IMR-90 (cell line): ENCODE results near the gene MCF2L. TPM values are rescaled to one million over a fixed set of nuclear protein-coding genes. Genes with fewer than 3 reads are reported as not detected.
A peak's percentile ranks its signal among the peaks of the same experiment; 100 is the strongest.

Source experiments
- ATAC-seq: fragments of 200-7000 bp; cut with Tn5 transposase; 2 replicates; pipeline ENCODE4 v1.9.1; 2020; ENCODE audit warnings: low read depth, mild to moderate bottlenecking, moderate library complexity
- BruUV-seq: library from RNA; stranded (reverse); fragments of 400-500 nt; replicated peaks from 2 replicates; lab custom pipeline; 2021; lab: Mats Ljungman, UMichigan
- CTCF ChIA-PET: fragments of 300-600 bp; formaldehyde crosslinking; extraction: SDS; loops from one replicate; lab custom pipeline; 2021; ENCODE audit warnings: antibody characterized with exemption; lab: Yijun Ruan, JAX
- POLR2A ChIA-PET: fragments of 300-600 bp; sonication (Branson Sonifier 250); formaldehyde crosslinking; loops from one replicate; lab custom pipeline; 2022; ENCODE audit warnings: antibody characterized with exemption; ENCODE audit not compliant: unreplicated experiment; lab: Charles Lee
- DNase-seq: peaks from one replicate; pipeline ENCODE4 v3.0.0; 2013
- H2AFZ ChIP-seq: replicated peaks from 2 replicates; pipeline ENCODE3; 2013; ENCODE audit warnings: low read length, mild to moderate bottlenecking; ENCODE audit not compliant: poor library complexity
- H2AK5ac ChIP-seq: 2 replicates; pipeline ENCODE4 v1.6.1; 2013; ENCODE audit warnings: low read depth, low read length, inconsistent platforms
- H2AK9ac ChIP-seq: replicated peaks from 2 replicates; pipeline ENCODE3; 2013; ENCODE audit warnings: mild to moderate bottlenecking, low read depth, low read length, moderate library complexity; ENCODE audit not compliant: poor library complexity
- H2BK120ac ChIP-seq: 2 replicates; pipeline ENCODE4 v1.6.1; 2013; ENCODE audit warnings: low read depth, low read length, inconsistent platforms
- H2BK15ac ChIP-seq: 3 replicates; pipeline ENCODE4 v1.6.1; 2013; ENCODE audit warnings: low read depth, low read length, inconsistent platforms
- H2BK20ac ChIP-seq: 2 replicates; pipeline ENCODE4 v1.6.1; 2013; ENCODE audit warnings: low read depth, mild to moderate bottlenecking, inconsistent platforms, low read length, moderate library complexity
- H2BK5ac ChIP-seq: 2 replicates; pipeline ENCODE4 v1.6.1; 2013; ENCODE audit warnings: mild to moderate bottlenecking, low read depth, low read length, inconsistent platforms; ENCODE audit not compliant: poor library complexity, severe bottlenecking
- H3K14ac ChIP-seq: replicated peaks from 2 replicates; pipeline ENCODE4 v1.6.1; 2013; ENCODE audit warnings: low read depth, low read length, inconsistent platforms
- H3K18ac ChIP-seq: 2 replicates; pipeline ENCODE4 v1.6.1; 2013; ENCODE audit warnings: low read depth, low read length, control low read depth
- H3K23ac ChIP-seq: 2 replicates; pipeline ENCODE4 v1.6.1; 2013; ENCODE audit warnings: low read depth, low read length, inconsistent platforms
- H3K27ac ChIP-seq: 2 replicates; pipeline ENCODE4 v1.5.1; 2013; ENCODE audit warnings: mild to moderate bottlenecking, control low read depth, low read length; ENCODE audit not compliant: insufficient read depth
- H3K27me3 ChIP-seq: 2 replicates; pipeline ENCODE4 v1.6.1; 2013; ENCODE audit warnings: low read length; ENCODE audit not compliant: control insufficient read depth, insufficient read depth
- H3K36me3 ChIP-seq: 2 replicates; pipeline ENCODE4 v1.6.1; 2013; ENCODE audit warnings: low read length, mixed read lengths; ENCODE audit not compliant: control insufficient read depth, insufficient read depth
- H3K4ac ChIP-seq: 2 replicates; pipeline ENCODE4 v1.6.1; 2013; ENCODE audit warnings: low read depth, low read length, inconsistent platforms
- H3K4me1 ChIP-seq: 2 replicates; pipeline ENCODE4 v1.6.1; 2013; ENCODE audit warnings: low read length, mixed read lengths; ENCODE audit not compliant: control insufficient read depth, insufficient read depth
- H3K4me2 ChIP-seq: 2 replicates; pipeline ENCODE4 v1.6.1; 2013; ENCODE audit warnings: low read depth, mild to moderate bottlenecking, control low read depth, low read length, moderate library complexity
- H3K4me3 ChIP-seq: 2 replicates; pipeline ENCODE4 v1.5.1; 2013; ENCODE audit warnings: low read depth, mild to moderate bottlenecking, control low read depth, low read length, moderate library complexity; ENCODE audit not compliant: insufficient read depth
- H3K56ac ChIP-seq: 2 replicates; pipeline ENCODE4 v1.6.1; 2013; ENCODE audit warnings: low read length, inconsistent platforms; ENCODE audit not compliant: insufficient read depth; ENCODE audit errors: extremely low read depth
- H3K79me1 ChIP-seq, 2 experiments: 2 replicates each; pipeline ENCODE4 v1.6.1; 2013; ENCODE audit warnings: low read length in 2 of 2, inconsistent platforms in 1 of 2, low read depth in 1 of 2
- H3K9ac ChIP-seq: 2 replicates; pipeline ENCODE4 v1.6.1; 2013; ENCODE audit warnings: low read depth, low read length, control low read depth
- H3K9me1 ChIP-seq: 2 replicates; pipeline ENCODE4 v1.6.1; 2013; ENCODE audit warnings: low read length, inconsistent platforms; ENCODE audit not compliant: insufficient read depth
- H3K9me3 ChIP-seq: 2 replicates; pipeline ENCODE4 v1.6.1; 2013; ENCODE audit warnings: low read length; ENCODE audit not compliant: control insufficient read depth, insufficient read depth
- H4K20me1 ChIP-seq: 2 replicates; pipeline ENCODE4 v1.6.1; 2013; ENCODE audit warnings: low read length, inconsistent platforms; ENCODE audit not compliant: insufficient read depth
- H4K5ac ChIP-seq: 2 replicates; pipeline ENCODE4 v1.6.1; 2013; ENCODE audit warnings: mild to moderate bottlenecking, low read depth, low read length, control low read depth
- H4K8ac ChIP-seq, 2 experiments: 2 replicates each; pipeline ENCODE4 v1.6.1; 2013; ENCODE audit warnings: low read depth in 2 of 2, low read length in 2 of 2, control low read depth in 1 of 2, inconsistent platforms in 1 of 2
- H4K91ac ChIP-seq: 2 replicates; pipeline ENCODE4 v1.6.1; 2013; ENCODE audit warnings: low read depth, low read length, inconsistent platforms; ENCODE audit not compliant: insufficient read depth
- CEBPB ChIP-seq: IDR thresholded peaks from 2 replicates; pipeline ENCODE4 v1.6.1; 2012; ENCODE audit warnings: low read depth, low read length, improper control_type of control experiment
- ELK1 ChIP-seq: fragments of 150-350 bp; IDR thresholded peaks from 2 replicates; pipeline ENCODE4 v1.6.1; 2016; ENCODE audit warnings: low read depth, mild to moderate bottlenecking, low read length, moderate library complexity, borderline replicate concordance
- MAZ ChIP-seq: IDR thresholded peaks from 2 replicates; pipeline ENCODE4 v1.6.1; 2012; ENCODE audit warnings: low read depth, mild to moderate bottlenecking, low read length, improper control_type of control experiment, moderate library complexity, borderline replicate concordance
- SMC3 ChIP-seq: fragments of 150-350 bp; IDR thresholded peaks from 2 replicates; pipeline ENCODE4 v1.6.1; 2016; ENCODE audit warnings: low read depth, mild to moderate bottlenecking, antibody characterized with exemption, low read length, moderate library complexity
- WGBS, 2 experiments: methylation state at CpG; one replicate each; pipeline versions ENCODE4 v1.1.5 to v1.1.7; 2013; ENCODE audit warnings: missing lambda C conversion rate in 2 of 2; ENCODE audit not compliant: insufficient read length in 1 of 2; ENCODE audit errors: extremely low coverage in 2 of 2; 5-methylcytosine and 5-hydroxymethylcytosine counted together
- dilution Hi-C: fragments of 300-500 bp; cut with HindIII; formaldehyde crosslinking; loops from one replicate; pipeline ENCODE4 v1.14.3; 2018; ENCODE audit warnings: low sequenced_read_pairs; ENCODE audit not compliant: unreplicated experiment
- in situ Hi-C: fragments of 300-500 bp; cut with MboI; formaldehyde crosslinking; loops from 3 replicates; pipeline ENCODE4 v1.14.3; 2019; ENCODE audit warnings: low sequenced_read_pairs, inconsistent platforms, mixed read lengths
- intact Hi-C: fragments of 100-400 bp; cut with micrococcal nuclease; formaldehyde crosslinking; loops from 2 replicates; pipeline ENCODE4 v1.10.0; 2022
- polyA plus RNA-seq, 3 experiments: library from polyadenylated mRNA; depleted of rRNA; stranded (reverse); fragments of >200 nt; gene quantifications; 2 replicates each; pipeline ENCODE4 v1.2.3, GENCODE V29; 2012; ENCODE audit warnings: low replicate concordance in 1 of 3
- total RNA-seq: library from RNA; depleted of rRNA; stranded (reverse); fragments of >200 nt; gene quantifications from 2 replicates; pipeline ENCODE4 v1.2.3, GENCODE V29; 2012

The MCF2L gene
- total and polyA plus RNA-seq, 2 of the 4 experiments (the other 2 are of a cell fraction): 0.18 TPM; not detected in 1

- no peak overlapping the region for H2BK15ac ChIP-seq
- no peaks in the 10 kb centered on the region for H3K79me1 ChIP-seq
- no peak overlapping the region for H2AK5ac ChIP-seq
- H3K36me3 ChIP-seq: no peaks in the 10 kb centered on the region
- WGBS, 2 experiments: 91% methylated on average over 10 of the region's 60 CpGs; no CpG with 5 or more reads in 1 of the 2 experiments
- H4K5ac ChIP-seq: no peak overlapping the region; the same call in 1 of the 2 replicates
- H2AFZ ChIP-seq: peak overlapping the region; percentile 73
- H3K9ac ChIP-seq: no peak overlapping the region
- H3K4me1 ChIP-seq: no peaks in the 10 kb centered on the region
- no peak for DNase-seq
- no peak overlapping the region for H3K18ac ChIP-seq
- H4K20me1 ChIP-seq: no peaks in the 10 kb centered on the region
- ATAC-seq: peak; percentile 11; the same call in 1 of the 2 replicates
- no peaks in the 10 kb centered on the region for H3K9me1 ChIP-seq
- no peak overlapping the region for H3K4me2 ChIP-seq
- H4K91ac ChIP-seq: no peak overlapping the region
- H2BK120ac ChIP-seq: no peak overlapping the region
- H3K9me3 ChIP-seq: no peaks in the 10 kb centered on the region
- H3K23ac ChIP-seq: no peak overlapping the region
- H2AK9ac ChIP-seq: no peak overlapping the region
- in situ Hi-C loops (no loop called here), dilution Hi-C loops (no loop called here), intact Hi-C loops (no loop called here)
- H3K27me3 ChIP-seq: peaks cover 14% of the 10 kb centered on the region
- no peak overlapping the region for H2BK20ac ChIP-seq
- no peak overlapping the region for H4K8ac ChIP-seq
- no peak overlapping the region for H3K56ac ChIP-seq
- POLR2A ChIA-PET: no interaction called here
- no peak overlapping the region for H3K4ac ChIP-seq
- BruUV-seq: no TSS peak
- CTCF ChIA-PET: no interaction called here
- TF ChIP-seq ELK1: no peak
- TF ChIP-seq MAZ: no peak
- no peak for TF ChIP-seq CEBPB
- TF ChIP-seq SMC3: no peak
- H2BK5ac ChIP-seq: no peak overlapping the region
- H3K27ac ChIP-seq: no peak overlapping the region
- H3K4me3 ChIP-seq: no peak overlapping the region
- no peak overlapping the region for H3K14ac ChIP-seq
Measured at GRCh38 chr13:113129921-113130750, 161.1 kb downstream of the MCF2L start.
